ENCODE data around the gene INSRR. TPM values are rescaled to one million over a fixed set of nuclear protein-coding genes. Genes with fewer than 3 reads are reported as not detected.

The INSRR gene
- total RNA-seq, 2 experiments from 2014 or later, result 0.12 to 0.20 TPM

- Mint-ChIP-seq H3K4me3 (no peak overlapping the region), H3K36me3 (no peaks in the 10 kb centered on the region), H3K27ac (no peak overlapping the region), H3K27me3 (peaks cover 33% of the 10 kb centered on the region), H3K4me1 (peaks cover 2% of the 10 kb centered on the region), H3K9me3 (no peaks in the 10 kb centered on the region)
- DNase-seq, result no peak
Observed at GRCh38 chr1:156885314-156885713, 26.4 kb upstream of the INSRR start.

GRCh38 chr1:156884560-156885184 lies 25.8 kb upstream of the INSRR start:
- no peaks in the 10 kb centered on the region for H3K9me3 Mint-ChIP-seq
- no peak overlapping the region for H3K4me3 Mint-ChIP-seq
- no peaks in the 10 kb centered on the region for H3K4me1 Mint-ChIP-seq
- no peaks in the 10 kb centered on the region for H3K36me3 Mint-ChIP-seq
- no peak for DNase-seq
- H3K27me3 Mint-ChIP-seq, result peaks cover 29% of the 10 kb centered on the region
- H3K27ac Mint-ChIP-seq, result no peak overlapping the region

GRCh38 chr1:156883919-156884318 lies 25.0 kb upstream of the INSRR start:
- DNase-seq, result no peak
- Mint-ChIP-seq H3K36me3 (no peaks in the 10 kb centered on the region), H3K27me3 (peaks cover 25% of the 10 kb centered on the region), H3K4me3 (no peak overlapping the region), H3K27ac (no peak overlapping the region), H3K9me3 (no peaks in the 10 kb centered on the region), H3K4me1 (no peaks in the 10 kb centered on the region)

GRCh38 chr1:156882543-156882942 lies 23.6 kb upstream of the INSRR start:
- no peaks in the 10 kb centered on the region for H3K36me3 Mint-ChIP-seq
- DNase-seq, result no peak
- no peak overlapping the region for H3K4me3 Mint-ChIP-seq
- no peaks in the 10 kb centered on the region for H3K4me1 Mint-ChIP-seq
- peaks cover 14% of the 10 kb centered on the region for H3K27me3 Mint-ChIP-seq
- no peaks in the 10 kb centered on the region for H3K9me3 Mint-ChIP-seq
- H3K27ac Mint-ChIP-seq, result no peak overlapping the region

GRCh38 chr1:156881663-156882062 lies 22.7 kb upstream of the INSRR start:
- H3K9me3 Mint-ChIP-seq, result no peaks in the 10 kb centered on the region
- H3K36me3 Mint-ChIP-seq, result no peaks in the 10 kb centered on the region
- no peak overlapping the region for H3K4me3 Mint-ChIP-seq
- no peak for DNase-seq
- H3K27me3 Mint-ChIP-seq, result peaks cover 5% of the 10 kb centered on the region
- no peak overlapping the region for H3K27ac Mint-ChIP-seq
- no peaks in the 10 kb centered on the region for H3K4me1 Mint-ChIP-seq

GRCh38 chr1:156881101-156881500 lies 22.2 kb upstream of the INSRR start:
- H3K36me3 Mint-ChIP-seq, result no peaks in the 10 kb centered on the region
- H3K4me1 Mint-ChIP-seq, result no peaks in the 10 kb centered on the region
- H3K27ac Mint-ChIP-seq, result no peak overlapping the region
- no peak overlapping the region for H3K4me3 Mint-ChIP-seq
- H3K27me3 Mint-ChIP-seq, result peaks cover 3% of the 10 kb centered on the region
- no peaks in the 10 kb centered on the region for H3K9me3 Mint-ChIP-seq
- no peak for DNase-seq

- no peak for DNase-seq
- Mint-ChIP-seq H3K36me3 (no peaks in the 10 kb centered on the region), H3K27me3 (peaks cover 3% of the 10 kb centered on the region), H3K27ac (no peak overlapping the region), H3K4me3 (no peak overlapping the region), H3K4me1 (no peaks in the 10 kb centered on the region), H3K9me3 (no peaks in the 10 kb centered on the region)
Observed at GRCh38 chr1:156880473-156880872, 21.6 kb upstream of the INSRR start.

- Mint-ChIP-seq H3K27ac (no peak overlapping the region), H3K36me3 (no peaks in the 10 kb centered on the region), H3K4me1 (no peaks in the 10 kb centered on the region), H3K4me3 (no peak overlapping the region), H3K9me3 (no peaks in the 10 kb centered on the region), H3K27me3 (peaks cover 3% of the 10 kb centered on the region)
- no peak for DNase-seq
Observed at GRCh38 chr1:156879876-156880275, 21.0 kb upstream of the INSRR start.

GRCh38 chr1:156877433-156878170 lies 18.7 kb upstream of the INSRR start:
- no peak overlapping the region for H3K4me3 Mint-ChIP-seq
- DNase-seq, result no peak
- H3K27me3 Mint-ChIP-seq, result peaks cover 3% of the 10 kb centered on the region
- H3K9me3 Mint-ChIP-seq, result no peaks in the 10 kb centered on the region
- H3K36me3 Mint-ChIP-seq, result no peaks in the 10 kb centered on the region
- no peak overlapping the region for H3K27ac Mint-ChIP-seq
- H3K4me1 Mint-ChIP-seq, result no peaks in the 10 kb centered on the region

- no peak overlapping the region for H3K4me3 Mint-ChIP-seq
- H3K36me3 Mint-ChIP-seq, result no peaks in the 10 kb centered on the region
- DNase-seq, result no peak
- peaks cover 3% of the 10 kb centered on the region for H3K27me3 Mint-ChIP-seq
- H3K9me3 Mint-ChIP-seq, result no peaks in the 10 kb centered on the region
- no peak overlapping the region for H3K27ac Mint-ChIP-seq
- H3K4me1 Mint-ChIP-seq, result no peaks in the 10 kb centered on the region
Observed at GRCh38 chr1:156876281-156876680, 17.4 kb upstream of the INSRR start.

- H3K27me3 Mint-ChIP-seq, result peaks cover 3% of the 10 kb centered on the region
- no peak for DNase-seq
- H3K4me3 Mint-ChIP-seq, result no peak overlapping the region
- peaks cover 4% of the 10 kb centered on the region for H3K4me1 Mint-ChIP-seq
- H3K9me3 Mint-ChIP-seq, result no peaks in the 10 kb centered on the region
- no peak overlapping the region for H3K27ac Mint-ChIP-seq
- H3K36me3 Mint-ChIP-seq, result no peaks in the 10 kb centered on the region
Observed at GRCh38 chr1:156875341-156875615, 16.4 kb upstream of the INSRR start.

GRCh38 chr1:156874572-156875340 lies 15.8 kb upstream of the INSRR start:
- no peaks in the 10 kb centered on the region for H3K36me3 Mint-ChIP-seq
- peaks cover 4% of the 10 kb centered on the region for H3K4me1 Mint-ChIP-seq
- no peak for DNase-seq
- no peak overlapping the region for H3K4me3 Mint-ChIP-seq
- no peak overlapping the region for H3K27ac Mint-ChIP-seq
- H3K27me3 Mint-ChIP-seq, result peaks cover 3% of the 10 kb centered on the region
- no peaks in the 10 kb centered on the region for H3K9me3 Mint-ChIP-seq

- no peak for DNase-seq
- Mint-ChIP-seq H3K9me3 (no peaks in the 10 kb centered on the region), H3K36me3 (no peaks in the 10 kb centered on the region), H3K4me3 (no peak overlapping the region), H3K27ac (no peak overlapping the region), H3K4me1 (peaks cover 4% of the 10 kb centered on the region), H3K27me3 (peaks cover 3% of the 10 kb centered on the region)
Observed at GRCh38 chr1:156874142-156874541, 15.2 kb upstream of the INSRR start.

GRCh38 chr1:156873659-156874058 lies 14.7 kb upstream of the INSRR start:
- no peaks in the 10 kb centered on the region for H3K36me3 Mint-ChIP-seq
- no peak overlapping the region for H3K4me3 Mint-ChIP-seq

GRCh38 chr1:156869455-156869854 lies 10.5 kb upstream of the INSRR start:
- no peak for DNase-seq
- no peaks in the 10 kb centered on the region for H3K9me3 Mint-ChIP-seq
- H3K4me1 Mint-ChIP-seq, result peaks cover 26% of the 10 kb centered on the region
- peaks cover 16% of the 10 kb centered on the region for H3K27me3 Mint-ChIP-seq
- H3K36me3 Mint-ChIP-seq, result no peaks in the 10 kb centered on the region
- no peak overlapping the region for H3K27ac Mint-ChIP-seq
- H3K4me3 Mint-ChIP-seq, result no peak overlapping the region

More at GRCh38 chr1:156873659-156874058, 14.7 kb upstream of the INSRR start:
- Mint-ChIP-seq H3K4me1 (peaks cover 4% of the 10 kb centered on the region), H3K27ac (no peak overlapping the region), H3K9me3 (no peaks in the 10 kb centered on the region), H3K27me3 (peaks cover 3% of the 10 kb centered on the region)
- no peak for DNase-seq

Measured in activated naive CD8-positive, alpha-beta T cell treated with anti-CD3 and anti-CD28 coated beads for 36 hours (primary cell).